ENCODE results near the gene C8B. TPM values are rescaled to one million over a fixed set of nuclear protein-coding genes. Genes with fewer than 3 reads are reported as not detected.

Gene C8B
- total RNA-seq, 1 experiment from 2014 or later: not detected

GRCh38 chr1:56921479-56921878 is 44.3 kb downstream of the C8B start:
- H3K27me3 ChIP-seq (ENCODE audit: insufficient read depth, low read depth): peaks cover 23% of the 10 kb centered on the region
- TF ChIP-seq CTCF (conservative IDR thresholded peaks at IDR 0.05): no peak
- TF ChIP-seq EZH2 (IDR thresholded peaks at IDR 0.05; ENCODE audit: low read depth): no peak
- CTCF ChIA-PET: no interaction called here

GRCh38 chr1:56920591-56921001 is 45.2 kb downstream of the C8B start:
- H3K4me2 ChIP-seq: no peak overlapping the region
- no peaks in the 10 kb centered on the region for H3K79me2 ChIP-seq (ENCODE audit: low read depth)
- no peaks in the 10 kb centered on the region for H3K9me2 ChIP-seq (ENCODE audit: insufficient read depth)
- no peaks in the 10 kb centered on the region for H4K20me1 ChIP-seq (ENCODE audit: insufficient read depth)
- no peaks in the 10 kb centered on the region for H3K36me3 ChIP-seq (ENCODE audit: low read depth)
- CTCF ChIA-PET: no interaction called here
- no peak for TF ChIP-seq EZH2 (IDR thresholded peaks at IDR 0.05; ENCODE audit: low read depth)
- TF ChIP-seq CTCF (conservative IDR thresholded peaks at IDR 0.05): no peak
- POLR2A ChIA-PET (ENCODE audit: unreplicated experiment): no interaction called here
- no peak overlapping the region for H3K27ac ChIP-seq
- no peaks in the 10 kb centered on the region for H3F3A ChIP-seq (ENCODE audit: insufficient read depth, low read depth)
- H3K4me3 ChIP-seq: no peak overlapping the region
- peaks cover 23% of the 10 kb centered on the region for H3K27me3 ChIP-seq (ENCODE audit: insufficient read depth, low read depth)
- no peak overlapping the region for H2AFZ ChIP-seq
- no TSS peak for BruUV-seq (replicated peaks)
- no peaks in the 10 kb centered on the region for H3K9me3 ChIP-seq (ENCODE audit: insufficient read depth, low read depth)
- H3K4me1 ChIP-seq (replicated peaks; ENCODE audit: insufficient read depth): no peaks in the 10 kb centered on the region
- intact Hi-C loops (cut with micrococcal nuclease; ENCODE audit: unreplicated experiment): no loop called here
- DNase-seq: no peak

More at GRCh38 chr1:56921479-56921878, 44.3 kb downstream of the C8B start:
- Histone ChIP-seq H3K4me1 (replicated peaks; ENCODE audit: insufficient read depth) (no peaks in the 10 kb centered on the region), H3K4me2 (no peak overlapping the region), H2AFZ (no peak overlapping the region), H3K4me3 (no peak overlapping the region), H3K36me3 (ENCODE audit: low read depth) (no peaks in the 10 kb centered on the region), H3K9me3 (ENCODE audit: insufficient read depth, low read depth) (no peaks in the 10 kb centered on the region), H3F3A (ENCODE audit: insufficient read depth, low read depth) (no peaks in the 10 kb centered on the region), H3K27ac (no peak overlapping the region), H3K9me2 (ENCODE audit: insufficient read depth) (no peaks in the 10 kb centered on the region), H3K79me2 (ENCODE audit: low read depth) (no peaks in the 10 kb centered on the region), H4K20me1 (ENCODE audit: insufficient read depth) (no peaks in the 10 kb centered on the region)
- BruUV-seq (replicated peaks): no TSS peak
- intact Hi-C loops (cut with micrococcal nuclease; ENCODE audit: unreplicated experiment): no loop called here
- DNase-seq: no peak
- POLR2A ChIA-PET (ENCODE audit: unreplicated experiment): no interaction called here

- no TSS peak for BruUV-seq (replicated peaks)
- Histone ChIP-seq H3K36me3 (ENCODE audit: low read depth) (no peaks in the 10 kb centered on the region), H4K20me1 (ENCODE audit: insufficient read depth) (no peaks in the 10 kb centered on the region), H3F3A (ENCODE audit: insufficient read depth, low read depth) (no peaks in the 10 kb centered on the region), H3K9me2 (ENCODE audit: insufficient read depth) (no peaks in the 10 kb centered on the region), H3K9me3 (ENCODE audit: insufficient read depth, low read depth) (no peaks in the 10 kb centered on the region), H3K4me3 (no peak overlapping the region), H3K27me3 (ENCODE audit: insufficient read depth, low read depth) (peaks cover 17% of the 10 kb centered on the region), H3K4me1 (replicated peaks; ENCODE audit: insufficient read depth) (no peaks in the 10 kb centered on the region), H3K79me2 (ENCODE audit: low read depth) (no peaks in the 10 kb centered on the region), H2AFZ (no peak overlapping the region), H3K4me2 (no peak overlapping the region), H3K27ac (no peak overlapping the region)
- ChIA-PET POLR2A (ENCODE audit: unreplicated experiment) (no interaction called here), CTCF (no interaction called here)
- TF ChIP-seq CTCF (conservative IDR thresholded peaks at IDR 0.05): no peak
- no peak for TF ChIP-seq EZH2 (IDR thresholded peaks at IDR 0.05; ENCODE audit: low read depth)
- no peak for DNase-seq
- intact Hi-C loops (cut with micrococcal nuclease; ENCODE audit: unreplicated experiment): no loop called here
Measured at GRCh38 chr1:56917356-56917755, 48.5 kb downstream of the C8B start.

All from PC-9 (cell line).